Liver (tissue), 9 donors: ENCODE measurements around the gene TP73. TPM values are rescaled to one million over a fixed set of nuclear protein-coding genes. Genes with fewer than 3 reads are reported as not detected.

ENCODE experiments used
- DNase-seq: peaks from one replicate; pipeline ENCODE4 v3.0.0-alpha.2; 2017; ENCODE audit warnings: low spot score
- H3K27ac ChIP-seq, 2 donors: one replicate each; pipeline ENCODE4 v1.7.0; 2013; ENCODE audit warnings: inconsistent platforms in 2 of 2, low read length in 2 of 2, control low read depth in 1 of 2, low read depth in 1 of 2, mild to moderate bottlenecking in 1 of 2
- H3K27me3 ChIP-seq, 4 donors: one replicate each; pipeline versions ENCODE4 v1.6.1 to v1.7.0; 2013; ENCODE audit warnings: low read length in 3 of 4, inconsistent platforms in 1 of 4, mild to moderate bottlenecking in 1 of 4, moderate library complexity in 1 of 4; ENCODE audit not compliant: control insufficient read depth in 4 of 4, insufficient read depth in 4 of 4
- H3K36me3 ChIP-seq, 4 donors: one replicate each; pipeline versions ENCODE4 v1.6.1 to v1.7.0; 2013; ENCODE audit warnings: low read length in 3 of 4, mild to moderate bottlenecking in 3 of 4, low read depth in 1 of 4, moderate library complexity in 1 of 4; ENCODE audit not compliant: control insufficient read depth in 4 of 4, insufficient read depth in 3 of 4
- H3K4me1 ChIP-seq, 4 donors: one replicate each; pipeline versions ENCODE4 v1.6.1 to v1.7.0; 2013; ENCODE audit warnings: low read length in 3 of 4, mild to moderate bottlenecking in 3 of 4, moderate library complexity in 1 of 4; ENCODE audit not compliant: control insufficient read depth in 4 of 4, insufficient read depth in 4 of 4
- H3K4me3 ChIP-seq, 3 donors: one replicate each; pipeline versions ENCODE4 v1.6.1 to v1.7.0; 2013; ENCODE audit warnings: low read length in 3 of 3, control low read depth in 1 of 3, low read depth in 1 of 3, mild to moderate bottlenecking in 1 of 3
- H3K9ac ChIP-seq, 2 donors: one replicate each; pipeline ENCODE4 v1.7.0; 2013; ENCODE audit warnings: low read length in 2 of 2, mild to moderate bottlenecking in 2 of 2, moderate library complexity in 2 of 2, control low read depth in 1 of 2, low read depth in 1 of 2
- H3K9me3 ChIP-seq, 4 donors: one replicate each; pipeline versions ENCODE4 v1.6.1 to v1.7.0; 2013; ENCODE audit warnings: low read length in 3 of 4; ENCODE audit not compliant: control insufficient read depth in 4 of 4
- ATF3 ChIP-seq: IDR thresholded peaks from 2 replicates; pipeline ENCODE4 v1.6.1; 2016; ENCODE audit warnings: antibody characterized with exemption
- CTCF ChIP-seq: fragments of 150-350 bp; IDR thresholded peaks from 2 replicates; pipeline ENCODE4 v1.5.1; 2017; ENCODE audit warnings: improper control_type of control experiment, low read depth, low read length; ENCODE audit not compliant: missing input control
- EGR1 ChIP-seq, 2 donors: IDR thresholded peaks; 2 replicates each; pipeline ENCODE4 v1.6.1; 2016 to 2018; ENCODE audit warnings: antibody characterized with exemption in 2 of 2, low read depth in 2 of 2
- FOXA1 ChIP-seq: IDR thresholded peaks from 2 replicates; pipeline ENCODE4 v1.6.1; 2016; ENCODE audit warnings: antibody characterized with exemption
- FOXA2 ChIP-seq: IDR thresholded peaks from 2 replicates; pipeline ENCODE4 v1.6.1; 2016; ENCODE audit warnings: antibody characterized with exemption
- GABPA ChIP-seq, 2 donors: IDR thresholded peaks in 1 of 2; conservative IDR thresholded peaks in 1 of 2; 2 replicates each; pipeline ENCODE4 v1.6.1; 2016; ENCODE audit warnings: antibody characterized with exemption in 2 of 2, mild to moderate bottlenecking in 1 of 2, moderate library complexity in 1 of 2
- HNF4A ChIP-seq, 2 donors: conservative IDR thresholded peaks; 2 replicates each; pipeline ENCODE4 v1.6.1; 2016; ENCODE audit warnings: antibody characterized with exemption in 2 of 2, mild to moderate bottlenecking in 2 of 2
- HNF4G ChIP-seq: IDR thresholded peaks from 2 replicates; pipeline ENCODE4 v1.6.1; 2016; ENCODE audit warnings: antibody characterized with exemption
- JUND ChIP-seq, 2 donors: IDR thresholded peaks; 2 replicates each; pipeline ENCODE4 v1.6.1; 2016; ENCODE audit warnings: antibody characterized with exemption in 2 of 2
- MAX ChIP-seq: IDR thresholded peaks from 2 replicates; pipeline ENCODE4 v1.6.1; 2016; ENCODE audit warnings: antibody characterized with exemption
- NR2F2 ChIP-seq: IDR thresholded peaks from 2 replicates; pipeline ENCODE4 v1.6.1; 2016; ENCODE audit warnings: antibody characterized with exemption
- RAD21 ChIP-seq, 2 donors: IDR thresholded peaks; 2 replicates each; pipeline ENCODE4 v1.6.1; 2016; ENCODE audit warnings: antibody characterized with exemption in 2 of 2, mild to moderate bottlenecking in 2 of 2
- REST ChIP-seq: IDR thresholded peaks from 2 replicates; pipeline ENCODE4 v1.6.1; 2016; ENCODE audit warnings: antibody characterized with exemption, mild to moderate bottlenecking
- SP1 ChIP-seq: IDR thresholded peaks from 2 replicates; pipeline ENCODE4 v1.6.1; 2018; ENCODE audit warnings: antibody characterized with exemption, mild to moderate bottlenecking
- TAF1 ChIP-seq: conservative IDR thresholded peaks from 2 replicates; pipeline ENCODE4 v1.6.1; 2016; ENCODE audit warnings: antibody characterized with exemption, mild to moderate bottlenecking
- YY1 ChIP-seq: IDR thresholded peaks from 2 replicates; pipeline ENCODE4 v1.6.1; 2016; ENCODE audit warnings: antibody characterized with exemption, mild to moderate bottlenecking
- ZBTB33 ChIP-seq: IDR thresholded peaks from 2 replicates; pipeline ENCODE4 v1.6.1; 2016; ENCODE audit warnings: antibody characterized with exemption
- WGBS: extraction: QIAGEN DNeasy Blood & Tissue Kit; methylation state at CpG from one replicate; pipeline ENCODE4 v1.1.7; 2013; 5-methylcytosine and 5-hydroxymethylcytosine counted together
- polyA plus RNA-seq, 2 donors: library from polyadenylated mRNA; stranded (reverse) in 1 of 2; unstranded in 1 of 2; fragments of 200-250 nt in 1 of 2; fragments of >200 nt in 1 of 2; fragmentation: Nextera tagmentation in 1 of 2; extraction: Ambion mirVana in 1 of 2; gene quantifications; one replicate each; pipeline versions ENCODE4 v1.2.1 to v1.2.3, GENCODE V29; 2013 to 2015
- total RNA-seq, 2 donors: library from RNA; depleted of rRNA; stranded (reverse); fragments of >200 nt; gene quantifications; one replicate each; pipeline ENCODE4 v1.2.3, GENCODE V29; 2014
- donor health status: healthy.
- donor health status: healthy.
- donor health status: healthy.
- donor health status: healthy.
- donor health status: healthy.

Gene TP73
- total and polyA plus RNA-seq, 4 donors: 0.08 to 0.29 (median 0.18) TPM

GRCh38 chr1:3645666-3646355, 6.5 kb upstream of the TP73 start:
- DNase-seq: no peak
- H3K9ac ChIP-seq: no peak overlapping the region
- H3K4me3 ChIP-seq: no peak overlapping the region
- no peaks in the 10 kb centered on the region for H3K9me3 ChIP-seq
- H3K4me1 ChIP-seq: peaks cover 7 to 14% (median 11%) of the 10 kb centered on the region in 4 donors
- WGBS: 97% methylated on average over 27 of the region's 27 CpGs
- H3K27me3 ChIP-seq: peaks cover 0 to 4% (median 2%) of the 10 kb centered on the region in 4 donors
- H3K27ac ChIP-seq: no peak overlapping the region
- TF ChIP-seq ATF3 (no peak), RAD21 (IDR thresholded peaks at IDR 0.05) (no peak), CTCF (no peak), EGR1 (IDR thresholded peaks at IDR 0.05; ENCODE audit: low read depth in 2 of 2) (no peak), MAX (no peak), ZBTB33 (no peak), FOXA1 (no peak), GABPA (IDR thresholded peaks at IDR 0.05 in 1 of 2, conservative IDR thresholded peaks at IDR 0.05 in 1 of 2) (no peak), HNF4A (conservative IDR thresholded peaks at IDR 0.05) (no peak), FOXA2 (no peak), HNF4G (no peak)
- peaks cover 9 to 25% (median 13%) of the 10 kb centered on the region in 4 donors for H3K36me3 ChIP-seq

- Histone ChIP-seq H3K27me3 (peaks cover 0 to 7% (median 4%) of the 10 kb centered on the region in 4 donors), H3K9ac (no peak overlapping the region), H3K27ac (no peak overlapping the region), H3K4me1 (peaks cover 13 to 16% (median 14%) of the 10 kb centered on the region in 4 donors), H3K36me3 (peaks cover 8 to 21% (median 12%) of the 10 kb centered on the region in 4 donors), H3K9me3 (no peaks in the 10 kb centered on the region), H3K4me3 (no peak overlapping the region)
- no peak for DNase-seq
- WGBS: 97% methylated on average over 20 of the region's 20 CpGs
- TF ChIP-seq GABPA (IDR thresholded peaks at IDR 0.05 in 1 of 2, conservative IDR thresholded peaks at IDR 0.05 in 1 of 2) (no peak), CTCF (no peak), ZBTB33 (no peak), EGR1 (IDR thresholded peaks at IDR 0.05; ENCODE audit: low read depth in 2 of 2) (no peak), REST (no peak), YY1 (no peak), TAF1 (no peak), RAD21 (IDR thresholded peaks at IDR 0.05) (no peak), ATF3 (no peak), HNF4G (no peak), NR2F2 (no peak), JUND (IDR thresholded peaks at IDR 0.05) (no peak), FOXA1 (no peak), SP1 (no peak), MAX (no peak), FOXA2 (no peak)
These were observed 5.7 kb upstream of the TP73 start for GRCh38 chr1:3646596-3646995.
